ENCODE results near the gene ABTB2. TPM values are rescaled to one million over a fixed set of nuclear protein-coding genes. Genes with fewer than 3 reads are reported as not detected.
A peak's percentile ranks its signal among the peaks of the same experiment; 100 is the strongest.
"Not testable (repeated sequence)": the region's sequence is repeated elsewhere in the genome, so short reads cannot be mapped to it uniquely, and the experiment has no call there.

Gene ABTB2
- total RNA-seq, 1 donor from 2014 or later: 3.1 TPM

- no peaks in the 10 kb centered on the region for H3K36me3 Mint-ChIP-seq
- no peak for DNase-seq (ENCODE audit: low spot score in 2 of 2, unreplicated experiment in 2 of 2)
- peaks cover 18% of the 10 kb centered on the region for H3K4me1 Mint-ChIP-seq
- no peak for TF ChIP-seq CTCF (IDR thresholded peaks at IDR 0.05; ENCODE audit: unreplicated experiment)
- H3K27ac Mint-ChIP-seq: no peak overlapping the region
- H3K4me3 Mint-ChIP-seq: no peak overlapping the region
- no peaks in the 10 kb centered on the region for H3K9me3 Mint-ChIP-seq
- no peaks in the 10 kb centered on the region for H3K27me3 Mint-ChIP-seq (ENCODE audit: low read depth)
Measured at GRCh38 chr11:34252015-34252414, 105.8 kb downstream of the ABTB2 start.

GRCh38 chr11:34251589-34251980 is 106.2 kb downstream of the ABTB2 start:
- no peaks in the 10 kb centered on the region for H3K9me3 Mint-ChIP-seq
- no peak for TF ChIP-seq CTCF (IDR thresholded peaks at IDR 0.05; ENCODE audit: unreplicated experiment)
- H3K4me3 Mint-ChIP-seq: no peak overlapping the region
- no peak for DNase-seq (ENCODE audit: low spot score in 2 of 2, unreplicated experiment in 2 of 2)
- H3K27ac Mint-ChIP-seq: no peak overlapping the region
- no peaks in the 10 kb centered on the region for H3K27me3 Mint-ChIP-seq (ENCODE audit: low read depth)
- no peaks in the 10 kb centered on the region for H3K36me3 Mint-ChIP-seq
- H3K4me1 Mint-ChIP-seq: peaks cover 16% of the 10 kb centered on the region

GRCh38 chr11:34250732-34251588 is 106.8 kb downstream of the ABTB2 start:
- DNase-seq (ENCODE audit: low spot score in 2 of 2, unreplicated experiment in 2 of 2): no peak
- Mint-ChIP-seq H3K36me3 (no peaks in the 10 kb centered on the region), H3K9me3 (no peaks in the 10 kb centered on the region), H3K4me3 (peak overlapping the region; percentile 21), H3K27me3 (ENCODE audit: low read depth) (no peaks in the 10 kb centered on the region), H3K4me1 (peaks cover 12% of the 10 kb centered on the region), H3K27ac (no peak overlapping the region)
- TF ChIP-seq CTCF (IDR thresholded peaks at IDR 0.05; ENCODE audit: unreplicated experiment): no peak

- Mint-ChIP-seq H3K4me3 (no peak overlapping the region), H3K27ac (no peak overlapping the region), H3K9me3 (no peaks in the 10 kb centered on the region), H3K4me1 (peaks cover 12% of the 10 kb centered on the region), H3K27me3 (ENCODE audit: low read depth) (no peaks in the 10 kb centered on the region), H3K36me3 (no peaks in the 10 kb centered on the region)
- no peak for TF ChIP-seq CTCF (IDR thresholded peaks at IDR 0.05; ENCODE audit: unreplicated experiment)
- DNase-seq (ENCODE audit: low spot score in 2 of 2, unreplicated experiment in 2 of 2): no peak
Measured at GRCh38 chr11:34250211-34250610, 107.6 kb downstream of the ABTB2 start.

GRCh38 chr11:34249439-34249838 is 108.4 kb downstream of the ABTB2 start:
- no peak overlapping the region for H3K27ac Mint-ChIP-seq
- DNase-seq (ENCODE audit: low spot score in 2 of 2, unreplicated experiment in 2 of 2): no peak
- TF ChIP-seq CTCF (IDR thresholded peaks at IDR 0.05; ENCODE audit: unreplicated experiment): no peak
- H3K36me3 Mint-ChIP-seq: no peaks in the 10 kb centered on the region
- no peak overlapping the region for H3K4me3 Mint-ChIP-seq
- peaks cover 15% of the 10 kb centered on the region for H3K4me1 Mint-ChIP-seq
- H3K9me3 Mint-ChIP-seq: no peaks in the 10 kb centered on the region
- no peaks in the 10 kb centered on the region for H3K27me3 Mint-ChIP-seq (ENCODE audit: low read depth)

- not testable (repeated sequence) for H3K36me3 Mint-ChIP-seq; H3K4me3 Mint-ChIP-seq; H3K9me3 Mint-ChIP-seq; H3K27me3 Mint-ChIP-seq (ENCODE audit: low read depth); H3K27ac Mint-ChIP-seq; DNase-seq (ENCODE audit: low spot score in 2 of 2, unreplicated experiment in 2 of 2)
- H3K4me1 Mint-ChIP-seq: peaks cover 23% of the 10 kb centered on the region
Measured at GRCh38 chr11:34246511-34246910, 111.3 kb downstream of the ABTB2 start.
